HG02938 (cell line): ENCODE results near the gene REPS1.
"Not testable (repeated sequence)": the region's sequence is repeated elsewhere in the genome, so short reads cannot be mapped to it uniquely, and the experiment has no call there.

ENCODE experiments used
- ATAC-seq: cut with Tn5 transposase; IDR thresholded peaks from one replicate; pipeline ENCODE4 v1.9.1; 2021; ENCODE audit warnings: mild to moderate bottlenecking, moderate library complexity; ENCODE audit not compliant: unreplicated experiment

REPS1 gene

DNA sequence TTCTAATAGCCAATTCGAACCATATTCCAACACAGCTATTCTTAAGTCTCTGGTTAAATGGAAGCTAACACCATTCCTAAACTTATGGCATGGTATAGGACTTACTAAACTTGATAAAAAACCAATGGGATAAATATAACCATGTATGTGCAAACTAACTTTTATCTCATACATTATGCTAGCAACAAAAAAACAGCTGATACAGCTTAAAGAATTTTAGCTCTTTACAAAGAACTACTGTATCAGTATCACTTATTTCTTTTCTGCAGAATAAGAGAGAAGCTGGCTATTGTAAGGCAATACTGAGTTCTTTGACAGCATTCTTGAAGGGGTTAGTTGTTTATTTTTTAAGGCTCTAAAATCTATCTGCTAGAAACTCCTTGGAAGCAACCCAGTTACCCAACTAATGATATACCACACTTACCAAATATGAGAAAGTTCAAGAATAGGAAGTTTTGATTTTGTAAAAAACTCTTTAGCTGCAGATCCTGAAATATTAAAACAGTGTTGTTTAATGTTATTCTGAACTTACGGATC, 44.9 kb downstream of the REPS1 start:
- no peak for ATAC-seq

GRCh38 chr6:138936873-138937272, 51.2 kb downstream of the REPS1 start:
- not testable (repeated sequence) for ATAC-seq

DNA sequence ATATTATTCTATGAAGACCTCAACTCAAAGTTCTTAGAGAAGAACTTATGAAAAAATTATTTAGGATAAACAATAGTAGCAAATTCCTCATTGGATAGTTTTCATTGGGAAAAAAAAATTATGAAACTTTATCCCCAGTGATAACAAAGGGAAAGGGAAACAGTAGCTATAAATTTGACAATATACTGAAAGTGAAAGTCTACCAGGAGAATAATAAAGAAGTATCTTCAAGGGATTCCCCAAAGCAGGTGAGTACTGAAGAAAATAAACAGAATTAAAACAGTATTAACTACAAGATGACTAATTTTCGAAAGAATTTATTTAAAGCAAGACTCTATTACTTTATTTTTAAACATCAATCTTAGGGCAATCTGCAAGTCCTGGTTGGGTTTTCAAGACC, 56.4 kb downstream of the REPS1 start:
- ATAC-seq: no peak

- ATAC-seq: no peak
Measured at GRCh38 chr6:138926579-138926978, 61.5 kb downstream of the REPS1 start.

GRCh38 chr6:138925806-138926205, 62.2 kb downstream of the REPS1 start:
- ATAC-seq: no peak

- peak; percentile 74 for ATAC-seq
Measured at GRCh38 chr6:138923561-138923960, 64.5 kb downstream of the REPS1 start.

DNA sequence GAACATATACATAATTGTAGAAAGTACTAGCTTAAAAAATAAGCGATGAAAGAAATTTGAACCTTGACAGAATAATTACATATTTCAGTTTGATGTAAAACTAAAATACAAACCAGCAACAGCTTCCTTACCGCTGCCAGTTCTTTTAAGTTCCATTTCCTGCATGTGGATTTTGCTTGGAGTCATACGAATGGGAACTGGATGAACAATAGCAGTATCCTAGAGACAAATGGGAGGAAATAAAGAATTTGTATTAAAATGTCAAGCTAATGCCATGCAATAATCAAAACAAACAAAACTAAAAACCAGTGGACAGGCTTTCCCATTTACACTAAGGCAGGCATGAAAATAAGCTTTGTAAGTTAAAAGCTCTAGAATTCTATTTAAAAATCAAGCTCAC, 67.1 kb downstream of the REPS1 start:
- ATAC-seq: no peak

DNA sequence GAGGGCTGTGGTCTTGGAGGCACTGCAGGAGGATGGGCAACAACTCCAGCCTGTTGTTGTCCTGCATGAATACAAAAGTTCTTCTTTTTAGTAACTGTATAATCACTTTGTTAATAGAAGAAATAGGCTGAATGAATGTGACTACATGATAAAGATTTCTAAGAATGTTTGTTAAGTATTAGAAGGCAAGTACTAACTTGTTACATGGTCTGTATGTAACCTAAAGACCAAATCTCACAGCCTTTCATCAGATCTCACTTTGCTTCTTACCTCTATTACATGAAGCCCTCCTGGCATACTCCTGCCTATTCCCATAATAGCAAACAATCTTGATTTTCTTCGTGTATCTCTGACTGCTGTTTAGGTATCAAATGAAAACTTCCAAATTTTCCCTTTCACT, 73.4 kb downstream of the REPS1 start:
- ATAC-seq: no peak

GRCh38 chr6:138912308-138912707, 75.7 kb downstream of the REPS1 start:
- no peak for ATAC-seq

DNA sequence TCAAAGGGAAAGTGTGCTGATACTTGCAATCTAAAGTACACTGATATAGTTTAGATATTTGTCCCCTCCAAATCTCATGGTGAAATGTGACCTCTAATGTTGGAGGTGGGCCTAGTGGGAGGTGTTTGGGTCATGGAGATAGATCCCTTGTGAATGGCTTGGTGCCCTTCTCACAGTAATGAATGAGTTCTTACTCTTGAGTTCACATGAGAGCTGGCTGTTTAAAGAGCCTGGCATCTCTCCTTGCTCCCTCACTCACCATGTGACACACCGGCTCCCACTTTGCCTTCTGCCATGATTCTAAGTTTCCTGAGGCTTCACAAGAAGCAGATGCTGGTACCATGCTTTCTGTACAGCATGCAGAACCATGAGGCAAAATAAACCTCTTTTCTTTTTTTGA, 78.1 kb downstream of the REPS1 start:
- ATAC-seq: no peak

GRCh38 chr6:138909511-138909910, 78.5 kb downstream of the REPS1 start:
- ATAC-seq: no peak

DNA sequence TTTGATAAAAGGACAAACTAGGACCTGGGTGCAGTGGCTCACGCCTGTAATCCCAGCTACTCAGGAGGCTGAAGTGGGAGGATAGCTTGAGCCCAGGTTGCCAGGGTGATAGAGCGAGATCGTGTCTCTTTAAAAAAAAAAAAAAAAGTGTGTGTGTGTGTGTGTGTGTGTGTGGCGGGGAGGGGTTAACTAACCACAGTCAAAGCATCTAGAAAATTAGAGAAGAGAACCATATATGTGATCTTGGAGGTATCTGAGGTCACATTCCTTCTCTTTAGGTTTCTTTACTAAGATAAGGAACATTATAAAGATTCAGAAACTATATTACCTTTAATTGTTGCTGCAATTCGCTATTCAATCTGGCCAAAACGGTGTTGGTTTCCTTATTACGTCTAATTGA, 80.9 kb downstream of the REPS1 start:
- no peak for ATAC-seq

DNA sequence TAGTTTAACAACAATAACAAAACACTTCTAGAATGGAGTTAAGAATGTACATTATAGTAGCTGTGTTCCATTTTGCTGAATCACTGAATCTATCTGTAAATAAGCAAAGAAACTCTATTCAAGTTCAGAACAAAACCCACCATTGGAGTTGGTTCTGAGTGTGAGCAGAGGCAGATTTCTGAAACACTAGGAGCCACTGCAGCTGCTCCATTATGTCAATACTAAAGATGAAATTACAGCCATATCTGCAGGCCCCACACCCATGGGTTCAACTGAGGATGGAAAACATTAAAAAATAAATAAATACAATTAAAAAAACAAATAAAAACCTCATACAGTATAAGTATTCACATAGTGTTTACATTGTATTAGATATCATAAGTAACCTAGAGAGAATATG, 91.0 kb downstream of the REPS1 start:
- no peak for ATAC-seq

DNA sequence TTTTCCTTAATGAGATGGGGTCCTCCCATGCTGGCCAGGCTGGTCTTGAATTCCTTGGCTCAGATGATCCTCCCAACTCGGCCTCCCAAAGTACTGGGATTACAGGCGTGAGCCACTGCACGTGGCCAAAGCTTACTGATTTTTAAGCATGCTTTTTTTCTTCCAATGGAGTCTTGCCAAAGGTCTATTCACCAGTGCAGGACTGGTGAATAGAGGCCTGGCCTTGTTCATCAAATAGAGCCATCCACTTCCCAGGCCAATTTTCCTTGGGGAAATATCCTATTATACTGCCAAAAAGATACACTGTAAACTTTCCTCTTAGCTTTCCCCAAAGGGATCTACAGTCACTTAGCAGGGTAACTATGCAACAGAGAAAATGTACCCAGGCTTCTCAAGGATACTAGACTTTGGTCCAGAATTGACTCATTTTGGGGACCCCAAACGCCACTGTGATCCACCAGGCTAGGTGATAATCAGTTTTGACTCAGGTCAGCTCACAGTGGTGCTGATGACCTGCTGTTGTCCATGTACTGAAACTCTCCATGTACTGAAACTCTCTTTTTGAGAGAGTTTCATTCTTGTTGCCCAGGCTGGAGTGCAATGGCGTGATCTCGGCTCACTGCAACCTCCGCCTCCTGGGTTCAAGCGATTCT, 91.8 kb downstream of the REPS1 start:
- no peak for ATAC-seq

GRCh38 chr6:138891255-138891986, 96.6 kb downstream of the REPS1 start:
- ATAC-seq: no peak

DNA sequence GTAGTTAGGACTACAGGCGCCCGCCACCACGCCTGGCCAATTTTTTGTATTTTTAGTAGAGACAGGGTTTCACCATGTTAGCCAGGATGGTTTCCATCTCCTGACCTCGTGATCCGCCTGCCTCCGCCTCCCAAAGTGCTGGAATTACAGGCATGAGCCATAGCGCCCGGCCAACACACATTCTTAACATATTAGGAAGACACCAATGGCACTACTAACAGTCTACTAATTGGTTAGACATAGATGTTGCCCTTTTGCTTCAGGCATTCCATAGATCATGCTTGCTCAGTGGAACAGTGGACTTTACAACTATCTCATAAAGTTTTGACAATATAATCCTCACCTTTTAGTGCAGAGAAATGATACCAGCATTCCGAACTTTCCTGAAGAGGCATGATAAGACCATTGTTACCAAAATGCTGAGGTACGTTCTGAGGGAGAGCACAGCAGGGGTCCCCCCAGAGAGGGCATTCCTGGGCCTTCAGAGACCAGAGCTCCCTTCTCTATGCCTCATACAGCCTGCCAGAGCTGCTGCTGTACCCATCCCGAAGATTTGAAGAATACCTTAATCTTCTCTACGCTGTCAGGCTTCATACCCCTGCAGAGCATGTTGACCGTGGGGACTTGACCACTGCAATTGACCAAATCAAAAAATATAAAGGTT, 102.8 kb downstream of the REPS1 start:
- no peak for ATAC-seq

DNA sequence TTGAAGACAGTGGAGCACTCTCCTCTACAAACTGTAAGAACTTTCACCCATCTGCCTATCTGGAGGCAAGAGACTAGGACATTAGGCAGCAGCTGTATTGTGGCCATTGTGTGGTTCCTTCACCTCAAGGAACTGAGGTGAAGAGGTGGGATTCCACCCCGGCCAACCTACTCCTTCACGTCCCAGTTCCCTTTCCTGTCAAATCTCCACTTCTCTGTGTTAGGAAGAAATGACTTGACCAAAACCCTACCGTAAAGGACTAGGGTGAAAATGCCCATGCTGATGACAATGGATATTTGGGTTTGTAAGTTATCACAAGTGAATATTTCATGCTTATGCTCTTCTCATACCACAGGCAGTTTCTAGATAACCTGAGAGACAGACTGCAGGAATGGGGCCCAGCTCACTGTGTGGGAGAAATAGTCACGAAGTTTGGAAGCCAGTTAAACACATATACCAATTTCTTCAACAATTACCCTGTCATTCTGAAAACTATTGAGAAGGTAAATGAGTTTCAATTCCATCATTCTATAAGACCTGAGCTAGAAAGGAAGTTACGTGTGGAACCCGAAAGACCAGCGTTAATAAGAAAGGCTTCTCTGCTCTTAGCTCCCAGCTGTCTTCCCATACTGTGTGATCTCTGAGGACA, 105.6 kb downstream of the REPS1 start:
- peak; percentile 77 for ATAC-seq

GRCh38 chr6:138873191-138873590, 114.9 kb downstream of the REPS1 start:
- ATAC-seq: no peak

- no peak for ATAC-seq
Measured at GRCh38 chr6:138869398-138869797, 118.7 kb downstream of the REPS1 start.

- ATAC-seq: no peak
Measured at GRCh38 chr6:138868181-138868580, 119.9 kb downstream of the REPS1 start.

- no peak for ATAC-seq
Measured at GRCh38 chr6:138865480-138866109, 122.5 kb downstream of the REPS1 start.
